NCI-H2196 treated with DMSO at 0.1 percent for 48 hours (cell line): ENCODE data around the gene COL6A5.

Experiments used
- DNase-seq: peaks from one replicate; lab custom pipeline; 2025; ENCODE audit not compliant: unreplicated experiment; lab: John Stamatoyannopoulos, UW

The COL6A5 gene

DNA sequence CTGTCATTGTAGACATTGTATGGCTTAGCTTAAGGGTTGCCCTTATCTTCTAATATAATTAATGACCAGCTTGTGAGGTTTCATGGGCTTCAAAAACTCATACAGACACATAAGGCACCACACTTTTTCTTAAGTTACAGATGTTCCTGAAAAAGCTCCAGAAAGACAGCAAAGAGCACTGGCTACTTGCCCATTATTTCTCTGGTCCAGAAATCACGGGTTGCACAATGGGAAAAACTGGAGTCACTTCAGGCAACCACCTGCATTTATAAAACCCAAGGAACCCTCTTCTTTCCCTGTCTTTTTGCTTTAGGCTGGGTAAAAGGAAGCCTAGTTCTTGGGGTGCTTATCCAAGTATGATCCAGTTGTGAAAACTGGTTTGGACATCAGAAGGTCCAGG is 169.2 kb downstream of the COL6A5 start:
- no peak for DNase-seq

DNA sequence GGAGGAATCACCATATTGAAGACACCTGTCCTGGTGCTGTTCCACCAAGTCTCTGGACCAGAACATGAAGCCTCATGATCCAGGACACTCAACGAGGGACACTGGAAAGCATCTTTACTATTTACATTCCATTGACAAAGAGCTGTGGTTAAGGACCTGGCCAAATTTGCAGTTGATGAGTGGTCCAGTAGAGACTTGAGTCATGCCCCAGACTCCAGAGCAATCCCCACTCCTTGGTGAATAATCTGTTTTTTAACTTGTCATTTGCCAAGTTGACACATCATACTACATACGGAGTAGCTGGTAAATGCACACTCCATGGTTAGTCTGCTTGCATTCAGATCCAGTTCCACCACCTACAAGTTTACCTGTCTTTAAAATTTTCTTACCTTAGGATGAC is 170.3 kb downstream of the COL6A5 start:
- DNase-seq: no peak

DNA sequence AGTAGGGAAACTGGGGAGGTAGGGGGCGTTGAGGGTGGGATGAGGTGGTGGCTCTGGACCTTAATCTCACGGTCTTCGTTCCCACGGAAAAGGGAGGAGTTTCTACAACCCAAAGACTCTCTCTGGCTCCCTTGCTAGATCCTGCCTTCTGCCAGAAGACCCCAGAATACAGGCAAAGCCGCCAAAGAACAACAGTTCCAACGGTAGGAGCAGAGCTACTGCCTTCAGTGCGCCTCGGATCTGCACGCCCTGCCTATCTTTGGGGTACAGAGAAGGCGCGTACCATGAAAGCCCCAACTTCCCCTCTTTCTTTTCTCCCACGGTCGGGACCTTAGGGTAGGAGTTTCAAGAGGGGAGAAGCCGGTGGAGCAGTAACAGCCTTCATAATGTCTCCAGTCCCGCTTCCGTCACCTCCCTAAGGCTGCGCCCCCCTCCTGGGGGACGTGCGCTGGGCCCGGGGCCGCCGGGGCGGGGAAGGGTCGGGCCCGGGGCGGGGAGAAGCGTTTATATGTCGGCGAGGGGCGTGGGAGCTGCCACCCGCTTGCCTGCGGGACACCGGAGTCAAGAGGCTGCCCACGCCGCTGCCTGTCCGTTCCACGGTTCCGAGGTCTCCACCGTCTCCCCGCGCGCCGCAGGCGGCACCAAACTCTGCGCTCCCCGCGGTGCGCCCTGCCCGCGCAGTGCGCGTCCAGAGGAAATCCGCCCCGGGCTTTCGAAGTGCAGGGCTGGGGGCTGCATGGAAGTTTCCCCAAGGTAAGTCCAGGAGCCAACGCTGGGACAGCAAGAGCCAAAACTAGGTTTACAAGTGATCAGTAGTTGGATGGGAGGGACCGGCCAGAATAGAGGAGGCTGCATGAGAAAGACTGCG is 171.4 kb downstream of the COL6A5 start, which contains the start of gene COL6A6:
COL6A6 (plus strand) TSS at position 533 of the 868 bp plus-strand sequence. CDS start 43,188 bp downstream, outside the sequence.
- no peak for DNase-seq

DNA sequence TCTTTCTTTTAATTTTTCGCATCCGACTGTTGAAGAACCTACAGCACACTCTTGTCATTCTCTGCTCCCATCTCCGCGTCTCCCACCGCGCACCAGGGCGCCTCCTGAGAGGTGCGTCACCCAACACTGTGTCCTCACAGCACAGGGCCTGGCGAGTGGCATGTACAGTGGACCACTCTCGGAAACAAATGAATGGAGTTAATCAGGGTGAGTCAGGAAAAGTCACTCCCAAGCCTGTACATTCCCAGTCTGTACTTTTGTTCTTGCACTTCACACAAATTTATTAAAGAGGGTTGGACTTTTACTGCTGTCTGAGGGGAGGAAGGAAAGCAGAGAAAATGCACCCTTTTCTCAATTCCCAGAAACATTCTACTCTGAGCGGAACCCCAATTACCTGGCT is 172.1 kb downstream of the COL6A5 start:
- no peak for DNase-seq

DNA sequence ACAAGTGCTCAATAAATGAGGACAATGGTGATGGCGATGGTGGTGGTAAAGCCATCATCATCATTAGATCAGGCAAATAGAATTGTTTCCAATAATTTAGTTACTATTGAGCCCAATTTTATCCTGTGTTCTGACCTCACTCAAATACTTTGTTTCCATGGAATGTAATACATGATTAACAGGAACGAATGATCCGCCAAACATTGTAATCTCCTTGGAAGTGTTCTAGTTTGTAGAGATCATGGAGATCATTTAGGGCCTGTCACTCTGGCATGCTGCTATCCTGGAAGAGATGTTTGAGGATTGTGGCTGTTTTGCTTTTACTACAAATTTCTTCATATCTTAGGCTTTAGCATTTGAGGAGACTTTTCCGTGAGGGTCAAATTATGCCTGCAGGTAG is 174.3 kb downstream of the COL6A5 start:
- no peak for DNase-seq

DNA sequence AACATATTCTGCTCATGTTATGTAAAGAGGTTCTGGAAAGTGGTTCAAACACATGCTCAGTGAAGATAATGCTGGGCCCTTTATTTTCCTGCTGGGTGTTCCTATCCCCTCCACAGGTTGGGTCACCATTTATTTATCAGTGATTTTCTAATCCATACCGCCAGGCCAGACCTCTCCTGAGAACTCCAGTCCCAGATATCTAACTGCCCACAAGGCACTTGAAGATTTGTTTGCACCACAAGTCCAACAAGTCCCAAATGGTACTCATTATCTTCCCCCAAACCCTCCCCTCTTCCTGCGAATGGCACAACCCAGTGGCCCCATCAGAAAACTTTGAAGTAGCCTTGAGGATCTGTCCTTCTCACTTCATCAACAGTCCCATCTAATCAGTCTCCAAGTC is 176.9 kb downstream of the COL6A5 start:
- no peak for DNase-seq

DNA sequence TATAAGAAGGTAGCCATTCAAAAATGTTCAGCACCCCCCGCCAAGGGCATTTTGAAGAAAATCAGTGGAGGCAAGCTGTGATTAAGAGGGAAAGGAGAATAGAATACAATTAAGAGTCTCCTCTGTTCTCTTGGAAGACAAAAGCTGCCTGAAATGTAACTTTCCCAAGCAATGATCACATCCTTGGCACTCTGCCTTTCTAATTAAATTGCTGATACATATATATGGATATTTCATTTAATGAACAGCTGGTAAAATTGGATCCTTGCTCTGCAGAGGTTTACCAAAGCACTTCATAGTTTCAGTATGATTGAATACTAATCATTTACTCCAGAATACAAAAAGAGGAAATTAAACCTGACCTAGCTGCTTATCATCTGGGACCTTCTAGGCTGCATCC is 182.0 kb downstream of the COL6A5 start:
- no peak for DNase-seq

DNA sequence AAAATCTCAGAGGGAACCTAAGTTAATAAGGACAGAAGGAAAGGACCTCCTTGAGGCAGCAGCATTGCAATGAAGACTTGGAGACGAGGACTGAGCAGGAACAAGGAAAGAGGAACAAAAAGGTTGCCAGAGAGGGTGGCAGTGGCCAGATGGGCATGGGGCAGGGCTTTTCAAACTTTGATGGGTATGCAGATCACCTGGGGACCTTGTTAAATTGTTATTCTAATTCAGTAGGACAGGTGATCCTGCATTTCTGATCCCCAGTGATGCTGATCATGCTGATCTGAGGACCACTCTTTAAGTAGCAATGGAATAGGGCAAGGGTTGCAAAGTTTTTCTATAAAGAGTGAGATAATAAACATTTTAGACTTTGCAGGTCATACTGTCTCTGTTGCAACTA is 182.6 kb downstream of the COL6A5 start:
- no peak for DNase-seq

DNA sequence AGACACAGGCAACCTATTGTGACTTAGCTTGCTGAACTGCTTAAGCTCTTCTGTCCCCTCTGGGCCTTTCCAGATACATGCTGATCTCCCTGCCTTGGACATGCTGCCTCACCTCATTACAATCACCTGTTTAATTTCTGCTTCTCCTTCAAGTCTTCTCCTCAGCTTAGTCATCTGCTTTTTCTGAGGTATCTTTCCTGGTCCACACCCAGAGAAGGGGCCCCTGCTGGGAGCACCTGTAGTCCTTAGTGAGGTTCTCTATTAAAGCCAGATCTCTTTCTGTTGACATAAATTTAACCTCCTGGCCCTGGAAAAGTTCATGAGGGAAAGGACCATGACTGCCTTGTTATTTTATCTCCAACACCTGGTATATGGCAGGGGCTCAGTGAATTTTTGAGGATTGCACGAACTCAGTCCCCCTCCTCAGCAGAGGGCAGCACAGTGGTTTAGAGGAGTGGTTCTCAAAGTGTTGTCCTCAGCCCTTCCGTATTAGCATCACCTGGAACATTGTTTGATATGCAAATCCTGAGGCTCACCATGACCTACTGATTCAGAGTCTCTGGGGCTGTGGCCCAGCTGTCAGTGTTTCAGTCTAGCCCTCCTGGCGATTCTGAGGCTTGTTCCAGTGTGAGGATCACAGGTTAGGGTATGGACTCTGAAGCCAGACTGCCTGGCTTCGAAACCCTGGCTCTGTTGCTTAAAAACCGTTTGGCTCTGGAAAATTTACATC is 184.2 kb downstream of the COL6A5 start:
- peak; percentile 62 for DNase-seq

DNA sequence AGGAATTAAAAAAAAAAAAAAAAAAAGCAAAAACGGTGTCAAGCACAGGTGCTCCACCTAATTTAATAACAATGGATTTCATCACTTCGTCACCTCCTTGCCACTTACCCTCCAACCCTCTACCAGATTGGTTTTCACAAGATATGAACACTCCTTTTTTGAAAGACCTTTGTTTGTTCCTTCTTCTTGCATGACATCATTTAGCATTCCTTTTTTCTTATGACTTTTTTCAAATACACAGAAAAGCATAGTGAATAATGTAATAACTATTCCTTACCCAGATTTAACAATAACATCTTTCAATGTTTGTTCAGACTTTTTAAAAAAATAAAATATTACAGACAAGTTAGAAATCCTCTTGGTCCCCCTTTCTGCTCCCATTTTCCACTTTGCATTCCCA is 187.8 kb downstream of the COL6A5 start:
- no peak for DNase-seq
